Mammary epithelial cell (primary cell): ENCODE measurements around the gene RASGRP2.

ENCODE experiments used
- CTCF ChIP-seq, 2 donors: IDR thresholded peaks in 1 of 2; conservative IDR thresholded peaks in 1 of 2; 2 replicates each; pipeline ENCODE4 v1.5.1; 2011 to 2012; ENCODE audit warnings: inconsistent platforms in 2 of 2, low read length in 2 of 2, mild to moderate bottlenecking in 2 of 2, control low read depth in 1 of 2, low read depth in 1 of 2; ENCODE audit not compliant: insufficient read depth in 1 of 2; ENCODE audit errors: extremely low read depth in 1 of 2
- EZH2 ChIP-seq: IDR thresholded peaks from 2 replicates; pipeline ENCODE4 v1.6.1; 2012; ENCODE audit warnings: low read length, inconsistent platforms, borderline replicate concordance

- TF ChIP-seq CTCF (conservative IDR thresholded peaks at IDR 0.05 in 1 of 2, IDR thresholded peaks at IDR 0.05 in 1 of 2; ENCODE audit: extremely low read depth in 1 of 2, insufficient read depth in 1 of 2, low read depth in 1 of 2, low read length in 2 of 2) (no peak), EZH2 (no peak)
Measured at GRCh38 chr11:64691543-64691942, 52.4 kb downstream of the RASGRP2 start.
